Measurements from ENCODE around the gene MYO10. TPM values are rescaled to one million over a fixed set of nuclear protein-coding genes. Genes with fewer than 3 reads are reported as not detected.

The MYO10 gene
- total and polyA plus RNA-seq, 9 donors, result 10.8 to 35.8 (median 16.3) TPM

DNA sequence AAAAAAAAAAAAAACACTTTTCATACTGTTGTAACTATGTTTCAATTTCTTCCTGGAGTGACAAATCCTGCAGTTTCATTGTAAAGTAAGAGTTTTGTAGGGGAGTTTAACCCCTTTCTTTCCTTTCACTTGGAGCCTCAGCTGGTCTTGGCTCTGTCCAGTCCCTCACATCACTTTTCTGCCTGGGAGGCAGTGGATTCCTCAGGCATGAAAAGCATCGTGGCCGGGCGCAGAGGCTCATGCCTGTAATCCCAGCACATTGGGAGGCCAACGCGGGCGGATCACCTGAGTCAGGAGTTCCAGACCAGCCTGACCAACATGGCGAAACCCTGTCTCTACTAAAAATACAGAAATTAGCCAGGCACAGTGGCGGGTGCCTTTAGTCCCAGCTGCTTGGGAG lies 45.6 kb upstream of the MYO10 start:
- intact Hi-C loops (cut with DNase I), result no loop called here
- Histone ChIP-seq H3K27ac (no peak overlapping the region), H3K36me3 (no peaks in the 10 kb centered on the region), H3K4me3 (no peak overlapping the region), H3K9me3 (no peaks in the 10 kb centered on the region), H3K27me3 (no peaks in the 10 kb centered on the region), H3K4me1 (ENCODE audit: insufficient read depth) (no peaks in the 10 kb centered on the region)
- TF ChIP-seq, protein P1, sequence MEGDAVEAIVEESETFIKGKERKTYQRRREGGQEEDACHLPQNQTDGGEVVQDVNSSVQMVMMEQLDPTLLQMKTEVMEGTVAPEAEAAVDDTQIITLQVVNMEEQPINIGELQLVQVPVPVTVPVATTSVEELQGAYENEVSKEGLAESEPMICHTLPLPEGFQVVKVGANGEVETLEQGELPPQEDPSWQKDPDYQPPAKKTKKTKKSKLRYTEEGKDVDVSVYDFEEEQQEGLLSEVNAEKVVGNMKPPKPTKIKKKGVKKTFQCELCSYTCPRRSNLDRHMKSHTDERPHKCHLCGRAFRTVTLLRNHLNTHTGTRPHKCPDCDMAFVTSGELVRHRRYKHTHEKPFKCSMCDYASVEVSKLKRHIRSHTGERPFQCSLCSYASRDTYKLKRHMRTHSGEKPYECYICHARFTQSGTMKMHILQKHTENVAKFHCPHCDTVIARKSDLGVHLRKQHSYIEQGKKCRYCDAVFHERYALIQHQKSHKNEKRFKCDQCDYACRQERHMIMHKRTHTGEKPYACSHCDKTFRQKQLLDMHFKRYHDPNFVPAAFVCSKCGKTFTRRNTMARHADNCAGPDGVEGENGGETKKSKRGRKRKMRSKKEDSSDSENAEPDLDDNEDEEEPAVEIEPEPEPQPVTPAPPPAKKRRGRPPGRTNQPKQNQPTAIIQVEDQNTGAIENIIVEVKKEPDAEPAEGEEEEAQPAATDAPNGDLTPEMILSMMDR (IDR thresholded peaks at IDR 0.05), result no peak
- TF ChIP-seq POLR2A (IDR thresholded peaks at IDR 0.05), result no peak
- no peak for TF ChIP-seq EP300 (IDR thresholded peaks at IDR 0.05)
- no peak for DNase-seq
- 88 to 92% (median 89%) methylated on average over 8 of the region's 8 CpGs for WGBS, 3 donors

DNA sequence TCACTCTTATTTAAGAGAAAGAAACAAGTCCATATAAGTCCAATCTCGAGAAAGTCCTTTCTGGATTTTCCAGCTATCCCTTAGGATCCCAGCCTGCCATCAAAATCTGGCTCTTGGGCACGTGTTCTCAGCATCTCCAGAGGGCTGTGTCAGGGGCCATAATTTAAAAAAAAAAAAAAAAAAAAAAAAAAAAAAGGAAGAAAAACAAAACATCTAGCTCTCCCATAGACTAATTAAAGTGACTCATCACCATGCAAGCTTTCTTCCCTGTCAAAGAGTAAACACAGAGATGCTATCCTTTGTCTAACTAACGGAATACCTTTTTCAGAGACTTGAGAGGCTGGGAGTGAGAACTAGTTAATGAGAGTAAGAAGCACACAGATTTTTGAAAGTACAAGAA lies 44.9 kb upstream of the MYO10 start:
- no peaks in the 10 kb centered on the region for H3K4me1 ChIP-seq (ENCODE audit: insufficient read depth)
- H3K27ac ChIP-seq, result no peak overlapping the region
- H3K36me3 ChIP-seq, result no peaks in the 10 kb centered on the region
- 47 to 55% (median 54%) methylated on average over 3 of the region's 3 CpGs for WGBS, 3 donors
- DNase-seq, result no peak
- no peaks in the 10 kb centered on the region for H3K9me3 ChIP-seq
- intact Hi-C loops (cut with DNase I), result no loop called here
- TF ChIP-seq EP300 (IDR thresholded peaks at IDR 0.05) (no peak), POLR2A (IDR thresholded peaks at IDR 0.05) (no peak)
- TF ChIP-seq, protein P1 (IDR thresholded peaks at IDR 0.05), result no peak
- no peaks in the 10 kb centered on the region for H3K27me3 ChIP-seq
- H3K4me3 ChIP-seq, result no peak overlapping the region

DNA sequence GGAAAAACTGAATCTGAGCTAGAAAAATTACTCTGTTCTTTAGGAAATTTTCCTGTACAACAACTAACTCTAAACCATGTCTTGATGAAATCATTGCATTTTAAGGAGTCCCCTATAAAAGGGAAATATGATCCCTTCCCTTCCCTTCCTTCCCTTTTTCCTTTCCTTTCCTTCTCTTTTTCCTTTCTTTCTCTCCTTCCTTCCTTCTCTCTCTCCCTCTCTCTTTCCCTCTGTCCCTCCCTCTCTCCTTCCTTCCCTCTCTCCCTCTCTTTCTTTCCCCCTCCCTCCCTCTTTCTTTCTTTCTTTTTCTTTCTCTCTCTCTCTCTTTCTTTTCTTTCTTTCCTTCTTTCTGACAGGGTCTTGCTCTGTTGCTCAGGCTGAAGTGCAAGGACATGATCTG lies 42.2 kb upstream of the MYO10 start:
- no peaks in the 10 kb centered on the region for H3K27me3 ChIP-seq
- intact Hi-C loops (cut with DNase I), result no loop called here
- H3K27ac ChIP-seq, result no peak overlapping the region
- no peaks in the 10 kb centered on the region for H3K4me1 ChIP-seq (ENCODE audit: insufficient read depth)
- TF ChIP-seq EP300 (IDR thresholded peaks at IDR 0.05) (no peak), POLR2A (IDR thresholded peaks at IDR 0.05) (no peak)
- TF ChIP-seq, protein P1 (IDR thresholded peaks at IDR 0.05), result no peak
- H3K4me3 ChIP-seq, result no peak overlapping the region
- DNase-seq, result no peak
- no peaks in the 10 kb centered on the region for H3K9me3 ChIP-seq
- no peaks in the 10 kb centered on the region for H3K36me3 ChIP-seq

DNA sequence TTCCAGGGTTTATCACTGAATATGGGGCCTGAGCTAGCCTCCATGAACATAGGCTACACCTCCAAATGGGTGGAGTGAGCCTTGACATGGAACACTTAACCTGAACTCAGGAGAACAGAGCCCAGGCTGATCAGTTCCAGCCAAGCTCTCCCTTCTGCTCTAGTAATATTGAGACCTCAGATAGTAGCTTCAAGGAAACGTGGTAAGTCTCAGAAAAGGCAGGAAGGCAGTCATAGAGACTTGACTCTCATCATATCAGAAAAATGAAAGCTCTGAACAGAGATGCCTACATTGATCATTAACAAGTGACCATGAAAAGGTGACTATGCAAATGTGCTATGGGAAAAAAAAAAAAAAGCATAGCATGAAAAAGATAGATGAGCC lies 40.5 kb upstream of the MYO10 start:
- intact Hi-C loops (cut with DNase I), result no loop called here

More for the DNA sequence above, 40.5 kb upstream of the MYO10 start:
- no peak overlapping the region for H3K27ac ChIP-seq
- H3K4me1 ChIP-seq (ENCODE audit: insufficient read depth), result no peaks in the 10 kb centered on the region
- 75 to 85% (median 76%) methylated on average over 1 of the region's 1 CpG for WGBS, 3 donors
- H3K36me3 ChIP-seq, result no peaks in the 10 kb centered on the region
- H3K27me3 ChIP-seq, result no peaks in the 10 kb centered on the region
- no peak for DNase-seq
- no peaks in the 10 kb centered on the region for H3K9me3 ChIP-seq
- no peak overlapping the region for H3K4me3 ChIP-seq
- TF ChIP-seq EP300 (IDR thresholded peaks at IDR 0.05) (no peak), POLR2A (IDR thresholded peaks at IDR 0.05) (no peak)
- TF ChIP-seq, protein P1 (IDR thresholded peaks at IDR 0.05), result no peak
